OCI-LY1 (cell line): ENCODE results near the gene ROBO1.

ENCODE experiments used
- EZH2 ChIP-seq: fragments of 200-600 bp; sonication (generic), shearing (Covaris generic); IDR thresholded peaks from 2 replicates; pipeline ENCODE4 v1.8.0; 2017; ENCODE audit warnings: borderline replicate concordance, mixed run types, mild to moderate bottlenecking, antibody characterized with exemption, low read length, moderate library complexity, mixed read lengths
- TF ChIP-seq, protein P1 (sequence below): fragments of 200-600 bp; sonication (generic), shearing (Covaris generic); IDR thresholded peaks from 2 replicates; pipeline ENCODE4 v1.5.1; 2017; ENCODE audit warnings: mild to moderate bottlenecking, antibody characterized with exemption, low read length, moderate library complexity, mixed read lengths

DNA sequence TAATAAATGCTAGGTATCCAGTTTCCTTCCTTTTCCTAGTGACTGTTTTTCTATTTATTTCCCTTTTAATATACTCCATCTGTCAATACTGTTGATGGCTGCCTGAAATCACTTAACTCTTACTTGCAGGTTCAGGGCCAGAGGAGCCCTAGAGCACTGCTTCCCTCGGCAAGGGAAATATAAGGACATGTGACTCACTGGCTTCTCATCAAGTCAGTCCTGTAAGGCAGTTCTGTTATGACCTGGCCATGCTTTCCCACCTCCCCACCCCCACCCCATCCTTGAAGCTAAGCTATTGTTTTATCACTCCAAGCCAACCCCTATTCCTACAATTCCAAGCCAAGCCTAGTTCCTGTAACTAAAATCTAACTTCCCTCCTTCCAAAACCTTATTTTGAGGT lies 800.7 kb downstream of the ROBO1 start:
- TF ChIP-seq, protein P1, sequence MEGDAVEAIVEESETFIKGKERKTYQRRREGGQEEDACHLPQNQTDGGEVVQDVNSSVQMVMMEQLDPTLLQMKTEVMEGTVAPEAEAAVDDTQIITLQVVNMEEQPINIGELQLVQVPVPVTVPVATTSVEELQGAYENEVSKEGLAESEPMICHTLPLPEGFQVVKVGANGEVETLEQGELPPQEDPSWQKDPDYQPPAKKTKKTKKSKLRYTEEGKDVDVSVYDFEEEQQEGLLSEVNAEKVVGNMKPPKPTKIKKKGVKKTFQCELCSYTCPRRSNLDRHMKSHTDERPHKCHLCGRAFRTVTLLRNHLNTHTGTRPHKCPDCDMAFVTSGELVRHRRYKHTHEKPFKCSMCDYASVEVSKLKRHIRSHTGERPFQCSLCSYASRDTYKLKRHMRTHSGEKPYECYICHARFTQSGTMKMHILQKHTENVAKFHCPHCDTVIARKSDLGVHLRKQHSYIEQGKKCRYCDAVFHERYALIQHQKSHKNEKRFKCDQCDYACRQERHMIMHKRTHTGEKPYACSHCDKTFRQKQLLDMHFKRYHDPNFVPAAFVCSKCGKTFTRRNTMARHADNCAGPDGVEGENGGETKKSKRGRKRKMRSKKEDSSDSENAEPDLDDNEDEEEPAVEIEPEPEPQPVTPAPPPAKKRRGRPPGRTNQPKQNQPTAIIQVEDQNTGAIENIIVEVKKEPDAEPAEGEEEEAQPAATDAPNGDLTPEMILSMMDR = no peak
- no peak for TF ChIP-seq EZH2
